Measurements from ENCODE around the gene RAD21L1. TPM values are rescaled to one million over a fixed set of nuclear protein-coding genes. Genes with fewer than 3 reads are reported as not detected.
A peak's percentile ranks its signal among the peaks of the same experiment; 100 is the strongest.

RAD21L1 gene
- total RNA-seq, 1 donor from 2014 or later, result not detected

GRCh38 chr20:1267161-1267560 is 41.3 kb downstream of the RAD21L1 start:
- no peak for DNase-seq (ENCODE audit: low spot score, unreplicated experiment)
- H3K36me3 Mint-ChIP-seq (ENCODE audit: insufficient read depth), result no peaks in the 10 kb centered on the region
- no peak for TF ChIP-seq CTCF (IDR thresholded peaks at IDR 0.05; ENCODE audit: unreplicated experiment)
- peaks cover 8% of the 10 kb centered on the region for H3K4me1 Mint-ChIP-seq (ENCODE audit: low read depth)
- peak overlapping the region; percentile 76 for H3K4me3 Mint-ChIP-seq (ENCODE audit: low read depth)
- no peak overlapping the region for H3K27ac Mint-ChIP-seq
- no peaks in the 10 kb centered on the region for H3K9me3 Mint-ChIP-seq (ENCODE audit: low read depth)
- H3K27me3 Mint-ChIP-seq, result peaks cover 10% of the 10 kb centered on the region

- H3K4me3 Mint-ChIP-seq (ENCODE audit: low read depth), result peak overlapping the region; percentile 23
- no peaks in the 10 kb centered on the region for H3K36me3 Mint-ChIP-seq (ENCODE audit: insufficient read depth)
- H3K9me3 Mint-ChIP-seq (ENCODE audit: low read depth), result no peaks in the 10 kb centered on the region
- no peak overlapping the region for H3K27ac Mint-ChIP-seq
- peaks cover 8% of the 10 kb centered on the region for H3K4me1 Mint-ChIP-seq (ENCODE audit: low read depth)
- H3K27me3 Mint-ChIP-seq, result peaks cover 10% of the 10 kb centered on the region
- DNase-seq (ENCODE audit: low spot score, unreplicated experiment), result no peak
- TF ChIP-seq CTCF (IDR thresholded peaks at IDR 0.05; ENCODE audit: unreplicated experiment), result no peak
These were observed 42.0 kb downstream of the RAD21L1 start for GRCh38 chr20:1267809-1268374.

GRCh38 chr20:1269235-1269634 is 43.4 kb downstream of the RAD21L1 start:
- no peak overlapping the region for H3K27ac Mint-ChIP-seq
- peaks cover 10% of the 10 kb centered on the region for H3K27me3 Mint-ChIP-seq
- H3K4me1 Mint-ChIP-seq (ENCODE audit: low read depth), result peaks cover 8% of the 10 kb centered on the region
- TF ChIP-seq CTCF (IDR thresholded peaks at IDR 0.05; ENCODE audit: unreplicated experiment), result no peak
- DNase-seq (ENCODE audit: low spot score, unreplicated experiment), result no peak
- no peak overlapping the region for H3K4me3 Mint-ChIP-seq (ENCODE audit: low read depth)
- H3K36me3 Mint-ChIP-seq (ENCODE audit: insufficient read depth), result no peaks in the 10 kb centered on the region
- H3K9me3 Mint-ChIP-seq (ENCODE audit: low read depth), result no peaks in the 10 kb centered on the region

DNA sequence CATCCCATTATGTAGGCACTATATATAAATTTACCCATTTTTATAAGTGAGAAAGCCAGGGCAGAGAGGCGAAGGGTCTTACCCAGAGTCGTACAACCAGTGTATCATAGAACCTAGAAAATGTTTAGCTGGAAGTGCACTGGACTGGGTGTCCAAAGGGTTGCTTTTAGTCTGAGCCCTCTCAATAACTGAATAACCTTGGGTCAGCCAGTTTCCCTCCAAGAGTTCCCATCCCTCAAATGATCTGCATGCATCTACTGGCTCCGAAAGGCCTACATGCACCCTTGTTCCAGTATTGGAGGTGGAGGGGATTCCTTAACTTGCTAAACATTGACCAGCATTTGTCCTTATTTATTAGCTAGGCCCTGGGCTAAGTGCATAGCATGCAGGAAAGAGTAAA is 44.0 kb downstream of the RAD21L1 start:
- Mint-ChIP-seq H3K4me1 (ENCODE audit: low read depth) (peaks cover 7% of the 10 kb centered on the region), H3K9me3 (ENCODE audit: low read depth) (no peaks in the 10 kb centered on the region), H3K36me3 (ENCODE audit: insufficient read depth) (no peaks in the 10 kb centered on the region), H3K27ac (no peak overlapping the region), H3K27me3 (peaks cover 10% of the 10 kb centered on the region), H3K4me3 (ENCODE audit: low read depth) (no peak overlapping the region)
- TF ChIP-seq CTCF (IDR thresholded peaks at IDR 0.05; ENCODE audit: unreplicated experiment), result no peak
- DNase-seq (ENCODE audit: low spot score, unreplicated experiment), result no peak

DNA sequence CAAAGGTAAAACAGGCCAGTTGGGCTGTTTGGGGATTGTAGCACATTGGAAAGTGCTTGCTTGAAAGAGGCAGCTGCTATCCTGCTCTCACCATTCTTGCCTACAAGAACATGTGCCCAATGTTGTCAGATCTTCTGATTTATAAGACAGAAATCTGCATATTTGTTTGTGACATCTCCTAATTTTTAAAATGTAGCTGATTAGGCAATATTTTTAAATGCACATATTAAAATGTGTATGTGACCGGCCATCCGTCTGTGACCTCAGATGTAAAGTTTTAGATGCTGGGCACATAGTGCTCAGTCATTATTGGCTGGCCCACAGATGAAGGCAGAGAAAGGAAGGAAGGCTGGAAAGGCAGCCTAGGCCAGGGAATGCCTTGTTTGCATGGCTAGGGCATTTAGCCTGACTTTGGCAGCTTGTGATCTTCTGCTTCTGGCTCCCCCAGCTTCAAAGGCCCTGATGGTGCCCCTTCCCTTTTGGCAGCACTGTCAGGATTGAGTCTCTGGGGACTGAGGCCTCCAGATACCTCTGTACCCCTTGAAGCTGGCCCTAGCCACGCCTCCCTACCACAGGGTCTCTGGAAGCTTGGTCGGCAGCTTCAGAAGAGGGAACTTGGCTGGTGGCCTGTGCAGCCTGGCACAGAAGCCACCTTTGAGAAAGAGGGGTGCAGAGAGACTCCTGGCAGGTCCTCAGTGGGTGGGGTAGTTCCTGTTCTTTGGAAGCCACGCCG is 46.7 kb downstream of the RAD21L1 start:
- Mint-ChIP-seq H3K4me3 (ENCODE audit: low read depth) (no peak overlapping the region), H3K27ac (no peak overlapping the region), H3K9me3 (ENCODE audit: low read depth) (no peaks in the 10 kb centered on the region), H3K4me1 (ENCODE audit: low read depth) (no peaks in the 10 kb centered on the region), H3K36me3 (ENCODE audit: insufficient read depth) (no peaks in the 10 kb centered on the region), H3K27me3 (peaks cover 10% of the 10 kb centered on the region)
- no peak for TF ChIP-seq CTCF (IDR thresholded peaks at IDR 0.05; ENCODE audit: unreplicated experiment)
- DNase-seq (ENCODE audit: low spot score, unreplicated experiment), result no peak
